Vagina (tissue), 2 donors: Measurements from ENCODE around the gene SEZ6L. TPM values are rescaled to one million over a fixed set of nuclear protein-coding genes. Genes with fewer than 3 reads are reported as not detected.

Experiments
- DNase-seq, 2 donors: peaks; one replicate each; pipeline ENCODE4 v3.0.0-alpha.2; 2017; ENCODE audit errors: extremely low spot score in 2 of 2
- H3K27ac ChIP-seq: fragments of 200-600 bp; sonication (generic); one replicate; pipeline ENCODE4 v1.5.1; 2019
- H3K27me3 ChIP-seq: fragments of 200-600 bp; sonication (generic); one replicate; pipeline ENCODE4 v1.5.1; 2019
- H3K36me3 ChIP-seq, 2 donors: fragments of 200-600 bp; sonication (generic); one replicate each; pipeline ENCODE4 v1.5.1; 2017 to 2019
- H3K4me1 ChIP-seq: fragments of 200-600 bp; sonication (generic); one replicate; pipeline ENCODE4 v1.5.1; 2019
- H3K4me3 ChIP-seq, 2 donors: fragments of 200-600 bp; sonication (generic); 1 replicate in 1 of 2; 2 replicates in 1 of 2; pipeline ENCODE4 v1.5.1; 2016 to 2019
- H3K9me3 ChIP-seq: fragments of 200-600 bp; sonication (generic); one replicate; pipeline ENCODE4 v1.5.1; 2019
- POLR2A ChIP-seq, 2 donors: fragments of 450-650 bp; IDR thresholded peaks; one replicate each; pipeline ENCODE4 v1.6.1; 2017; ENCODE audit warnings: antibody characterized with exemption in 2 of 2, mild to moderate bottlenecking in 2 of 2, moderate library complexity in 2 of 2
- POLR2AphosphoS5 ChIP-seq, 2 donors: sonication (generic); formaldehyde crosslinking; IDR thresholded peaks; one replicate each; pipeline ENCODE4 v1.9.0; 2017; ENCODE audit warnings: antibody characterized with exemption in 2 of 2, mild to moderate bottlenecking in 2 of 2, low read depth in 1 of 2; ENCODE audit not compliant: insufficient read depth in 1 of 2
- intact Hi-C: fragments of 100-400 bp; cut with DNase I; formaldehyde crosslinking; loops from one replicate; pipeline ENCODE4 v1.15.1; 2023
- total RNA-seq: library from RNA; depleted of rRNA; stranded (reverse); fragments of >200 nt; gene quantifications from one replicate; pipeline ENCODE4 v1.2.3, GENCODE V29; 2016
- TF ChIP-seq, protein P1 (sequence below), 3 experiments: fragments of 450-650 bp in 2 of 3; fragments of 200-600 bp in 1 of 3; sonication (generic) in 1 of 3; IDR thresholded peaks; one replicate each; pipeline ENCODE4 v1.5.1; 2017 to 2019; ENCODE audit warnings: antibody characterized with exemption in 3 of 3, mild to moderate bottlenecking in 2 of 3, moderate library complexity in 2 of 3

Gene SEZ6L
- total RNA-seq, 1 donor from 2014 or later = 1.2 TPM

DNA sequence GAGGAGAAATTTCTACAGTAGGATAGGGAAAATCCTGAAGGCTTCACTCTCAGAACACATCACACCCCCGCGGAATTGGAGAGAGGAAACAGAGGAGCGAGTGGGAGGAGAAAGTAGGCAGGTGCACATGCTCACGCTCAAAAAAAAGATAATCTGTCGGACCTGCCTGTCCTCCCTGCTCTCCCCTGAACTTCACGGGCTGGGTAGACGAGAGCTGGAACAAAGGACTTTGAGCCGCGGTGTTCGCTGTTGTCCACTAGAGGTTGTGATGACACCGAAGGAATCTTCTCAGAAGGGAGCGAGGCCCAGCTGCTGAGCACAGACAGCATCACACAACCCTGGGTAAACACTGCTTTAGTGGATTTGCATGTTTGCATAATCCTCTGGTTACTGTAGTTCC lies 5.0 kb downstream of the SEZ6L start:
- Histone ChIP-seq H3K4me1 (peaks cover 8% of the 10 kb centered on the region), H3K27ac (no peak overlapping the region), H3K36me3 (no peaks in the 10 kb centered on the region), H3K4me3 (no peak overlapping the region), H3K9me3 (no peaks in the 10 kb centered on the region), H3K27me3 (peaks cover 8% of the 10 kb centered on the region)
- TF ChIP-seq POLR2A (IDR thresholded peaks at IDR 0.05) (no peak), POLR2AphosphoS5 (IDR thresholded peaks at IDR 0.05; ENCODE audit: insufficient read depth in 1 of 2, low read depth in 1 of 2) (no peak)
- TF ChIP-seq, protein P1, sequence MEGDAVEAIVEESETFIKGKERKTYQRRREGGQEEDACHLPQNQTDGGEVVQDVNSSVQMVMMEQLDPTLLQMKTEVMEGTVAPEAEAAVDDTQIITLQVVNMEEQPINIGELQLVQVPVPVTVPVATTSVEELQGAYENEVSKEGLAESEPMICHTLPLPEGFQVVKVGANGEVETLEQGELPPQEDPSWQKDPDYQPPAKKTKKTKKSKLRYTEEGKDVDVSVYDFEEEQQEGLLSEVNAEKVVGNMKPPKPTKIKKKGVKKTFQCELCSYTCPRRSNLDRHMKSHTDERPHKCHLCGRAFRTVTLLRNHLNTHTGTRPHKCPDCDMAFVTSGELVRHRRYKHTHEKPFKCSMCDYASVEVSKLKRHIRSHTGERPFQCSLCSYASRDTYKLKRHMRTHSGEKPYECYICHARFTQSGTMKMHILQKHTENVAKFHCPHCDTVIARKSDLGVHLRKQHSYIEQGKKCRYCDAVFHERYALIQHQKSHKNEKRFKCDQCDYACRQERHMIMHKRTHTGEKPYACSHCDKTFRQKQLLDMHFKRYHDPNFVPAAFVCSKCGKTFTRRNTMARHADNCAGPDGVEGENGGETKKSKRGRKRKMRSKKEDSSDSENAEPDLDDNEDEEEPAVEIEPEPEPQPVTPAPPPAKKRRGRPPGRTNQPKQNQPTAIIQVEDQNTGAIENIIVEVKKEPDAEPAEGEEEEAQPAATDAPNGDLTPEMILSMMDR (IDR thresholded peaks at IDR 0.05) = no peak
- no peak for DNase-seq
- intact Hi-C loops = no loop called here

DNA sequence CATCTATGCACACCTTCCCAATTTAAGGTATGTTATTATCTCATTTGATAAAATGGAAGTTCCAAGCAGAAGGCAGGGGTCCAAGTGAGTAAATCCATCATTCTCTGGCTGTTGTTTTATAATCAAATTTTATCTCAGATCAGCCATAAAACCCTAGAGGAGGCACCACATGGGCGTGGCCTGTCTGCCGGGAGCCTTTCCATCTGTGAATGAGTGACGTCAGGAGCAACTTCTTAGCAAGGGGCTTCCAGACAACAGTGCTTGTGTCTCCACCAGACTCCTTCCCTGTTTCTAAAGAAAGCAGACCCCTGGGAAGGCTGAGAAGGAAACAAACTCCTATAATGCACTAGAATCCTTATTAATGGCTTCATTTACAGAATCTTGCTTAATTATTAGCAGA lies 13.5 kb downstream of the SEZ6L start:
- Histone ChIP-seq H3K4me1 (no peaks in the 10 kb centered on the region), H3K4me3 (no peak overlapping the region), H3K9me3 (no peaks in the 10 kb centered on the region), H3K27me3 (no peaks in the 10 kb centered on the region), H3K27ac (no peak overlapping the region), H3K36me3 (no peaks in the 10 kb centered on the region)
- DNase-seq = no peak
- TF ChIP-seq POLR2AphosphoS5 (IDR thresholded peaks at IDR 0.05; ENCODE audit: insufficient read depth in 1 of 2, low read depth in 1 of 2) (no peak), POLR2A (IDR thresholded peaks at IDR 0.05) (no peak)
- TF ChIP-seq, protein P1 (IDR thresholded peaks at IDR 0.05) = no peak
- intact Hi-C loops = no loop called here

DNA sequence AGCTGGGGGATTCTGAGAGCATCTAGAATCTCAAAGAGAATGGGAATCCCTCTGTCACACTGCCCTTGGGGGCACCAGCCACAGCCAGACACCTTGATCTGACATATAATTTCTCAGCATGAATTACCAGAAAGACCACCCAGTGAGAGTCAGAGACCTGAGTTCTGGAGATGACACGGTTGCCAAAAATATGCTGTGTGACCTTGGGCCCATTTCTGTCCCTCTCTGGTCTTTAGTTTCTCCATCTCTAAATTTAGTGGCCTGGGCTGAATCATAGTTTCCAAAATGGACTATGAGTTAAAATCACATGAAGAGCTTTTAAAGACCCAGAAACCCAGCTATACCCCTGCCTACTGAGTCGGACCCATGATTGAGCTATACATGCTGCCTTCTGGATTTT lies 15.9 kb downstream of the SEZ6L start:
- DNase-seq = peak in 1 of 2 donors; percentile 20
- Histone ChIP-seq H3K27ac (no peak overlapping the region), H3K4me1 (no peaks in the 10 kb centered on the region), H3K4me3 (no peak overlapping the region), H3K27me3 (no peaks in the 10 kb centered on the region), H3K9me3 (no peaks in the 10 kb centered on the region), H3K36me3 (no peaks in the 10 kb centered on the region)
- TF ChIP-seq POLR2A (IDR thresholded peaks at IDR 0.05) = no peak
- no peak for TF ChIP-seq POLR2AphosphoS5 (IDR thresholded peaks at IDR 0.05; ENCODE audit: insufficient read depth in 1 of 2, low read depth in 1 of 2)
- TF ChIP-seq, protein P1 (IDR thresholded peaks at IDR 0.05) = no peak
- intact Hi-C loops = no loop called here

DNA sequence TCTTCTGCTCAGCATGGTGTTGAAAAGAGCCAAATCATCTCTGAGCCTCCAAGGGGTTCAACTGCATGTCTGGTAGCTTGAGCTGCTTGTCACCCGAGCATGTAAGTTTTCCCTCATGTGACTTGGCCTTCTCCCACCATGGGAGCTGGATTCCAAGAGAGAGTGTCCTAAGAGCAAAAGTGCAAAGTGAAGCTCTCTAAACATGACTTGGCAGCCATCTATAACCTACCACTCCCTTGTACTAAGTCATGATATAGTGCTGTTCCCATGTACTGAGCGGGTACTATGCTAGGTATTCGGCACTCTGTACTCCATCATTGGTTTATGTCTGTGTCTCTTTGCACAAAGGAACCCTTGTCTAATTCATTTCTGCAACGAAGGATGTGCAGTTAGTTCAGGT lies 19.1 kb downstream of the SEZ6L start:
- Histone ChIP-seq H3K4me1 (no peaks in the 10 kb centered on the region), H3K9me3 (no peaks in the 10 kb centered on the region), H3K27me3 (no peaks in the 10 kb centered on the region), H3K36me3 (no peaks in the 10 kb centered on the region), H3K27ac (no peak overlapping the region), H3K4me3 (no peak overlapping the region)
- no peak for TF ChIP-seq POLR2AphosphoS5 (IDR thresholded peaks at IDR 0.05; ENCODE audit: insufficient read depth in 1 of 2, low read depth in 1 of 2)
- TF ChIP-seq, protein P1 (IDR thresholded peaks at IDR 0.05) = no peak
- TF ChIP-seq POLR2A (IDR thresholded peaks at IDR 0.05) = no peak
- intact Hi-C loops = no loop called here
- peak in 1 of 2 donors; percentile 10 for DNase-seq

DNA sequence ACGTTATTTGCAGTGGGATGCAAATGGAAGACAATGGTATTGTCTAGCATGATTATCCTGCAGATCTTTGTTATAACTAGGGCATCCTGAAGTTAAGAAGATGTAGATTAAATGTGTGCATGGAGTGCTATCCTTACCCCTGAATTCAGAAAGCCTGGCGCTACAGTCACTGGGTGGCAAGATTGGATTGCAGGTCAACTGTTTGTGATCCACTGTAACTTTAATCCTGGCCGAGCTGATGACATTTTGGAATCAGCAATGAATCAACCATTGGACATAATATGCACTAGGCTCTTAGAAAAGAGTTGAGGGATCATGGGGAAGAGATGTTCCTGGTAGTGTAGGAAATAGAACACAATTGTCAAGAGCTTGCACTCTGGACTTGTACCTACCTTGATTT lies 25.1 kb downstream of the SEZ6L start:
- no peaks in the 10 kb centered on the region for H3K4me1 ChIP-seq
- H3K27ac ChIP-seq = no peak overlapping the region
- peak in 1 of 2 donors; percentile 5 for DNase-seq
- no peaks in the 10 kb centered on the region for H3K9me3 ChIP-seq
- TF ChIP-seq POLR2AphosphoS5 (IDR thresholded peaks at IDR 0.05; ENCODE audit: insufficient read depth in 1 of 2, low read depth in 1 of 2) (no peak), POLR2A (IDR thresholded peaks at IDR 0.05) (no peak)
- TF ChIP-seq, protein P1 (IDR thresholded peaks at IDR 0.05) = no peak
- no peaks in the 10 kb centered on the region for H3K27me3 ChIP-seq
- intact Hi-C loops = no loop called here
- no peak overlapping the region for H3K4me3 ChIP-seq
- H3K36me3 ChIP-seq = no peaks in the 10 kb centered on the region
